GM18511 (cell line): Measurements from ENCODE around the gene NHERF2.

Source experiments
- ATAC-seq: cut with Tn5 transposase; IDR thresholded peaks from one replicate; pipeline ENCODE4 v1.9.1; 2021; ENCODE audit warnings: mild to moderate bottlenecking, moderate library complexity; ENCODE audit not compliant: unreplicated experiment

Gene NHERF2

GRCh38 chr16:2038382-2039231 is 11.9 kb downstream of the NHERF2 start:
- ATAC-seq: no peak

DNA sequence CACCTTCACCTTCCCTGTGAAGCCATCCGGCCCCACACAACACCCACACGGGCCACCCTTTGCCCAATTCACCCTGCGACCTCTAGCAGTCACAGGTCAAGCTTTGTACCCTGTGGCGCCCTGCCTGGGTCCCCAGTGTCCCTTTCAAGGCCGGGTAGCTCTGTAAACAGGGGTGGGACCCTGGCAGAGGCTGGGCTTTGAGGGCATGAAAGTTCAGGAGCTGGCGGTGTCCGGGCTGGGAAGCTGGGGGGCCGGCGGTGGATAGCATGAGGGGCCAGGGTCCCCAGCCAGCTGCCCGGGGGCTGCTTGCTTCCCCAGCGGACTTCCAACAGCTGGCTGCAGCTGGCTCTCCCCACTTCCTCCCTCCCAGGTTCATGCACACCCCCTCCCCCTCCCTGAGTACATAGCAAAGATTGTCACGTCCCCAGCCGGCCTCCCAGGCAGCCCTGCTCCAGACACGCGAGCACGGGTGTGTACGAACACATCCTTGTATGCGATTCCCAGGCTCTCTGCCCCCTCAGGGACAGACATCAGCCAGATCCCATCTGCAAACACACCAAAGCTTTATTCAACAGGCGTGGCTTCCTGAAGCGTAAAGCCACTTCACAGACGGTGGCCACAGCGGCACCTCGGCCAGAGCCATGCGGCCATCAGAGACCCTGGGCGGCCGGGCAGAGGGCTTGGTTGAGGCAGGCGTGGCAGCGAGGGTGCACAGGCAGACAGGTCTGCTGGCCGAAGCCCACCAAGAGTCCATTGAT is 12.8 kb downstream of the NHERF2 start:
- ATAC-seq: no peak

GRCh38 chr16:2040041-2040786 is 13.5 kb downstream of the NHERF2 start:
- no peak for ATAC-seq

DNA sequence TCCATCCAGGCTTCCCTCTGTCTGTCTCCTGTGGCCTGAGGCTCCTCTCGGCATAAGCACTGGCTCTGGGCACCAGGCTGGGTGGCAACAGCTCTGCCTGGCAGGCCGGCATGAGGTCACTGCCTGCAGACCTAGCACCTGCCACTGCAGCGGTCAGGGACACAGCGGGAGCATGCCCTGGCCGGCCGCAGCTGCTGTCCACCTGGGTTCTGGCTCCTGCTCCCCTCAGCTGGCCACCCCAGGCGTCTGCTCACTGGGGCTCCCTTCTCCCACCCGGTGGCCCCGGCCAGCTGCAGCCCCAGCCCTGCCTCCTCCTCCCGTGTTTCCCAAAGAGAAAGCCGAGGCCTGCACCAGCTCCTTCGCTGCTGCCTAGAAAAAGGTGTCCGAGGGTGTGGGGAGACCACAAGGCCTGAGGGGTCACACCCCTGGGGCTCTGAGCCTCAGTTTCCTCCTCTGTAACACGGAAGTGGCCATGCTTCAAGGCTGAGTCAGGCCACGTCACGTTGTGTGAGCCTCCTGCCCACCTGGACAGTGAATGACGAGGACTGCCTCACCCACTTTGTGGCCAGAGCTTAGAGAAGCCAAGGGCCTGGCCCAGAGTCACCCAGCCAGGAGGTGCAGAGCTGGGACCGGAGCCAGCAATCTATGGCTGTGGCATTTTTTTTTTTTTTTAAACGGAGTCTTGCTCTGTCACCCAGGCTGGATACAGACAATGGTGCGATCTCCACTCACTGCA is 14.3 kb downstream of the NHERF2 start:
- ATAC-seq: no peak

GRCh38 chr16:2042171-2042985 is 15.7 kb downstream of the NHERF2 start:
- ATAC-seq: no peak

DNA sequence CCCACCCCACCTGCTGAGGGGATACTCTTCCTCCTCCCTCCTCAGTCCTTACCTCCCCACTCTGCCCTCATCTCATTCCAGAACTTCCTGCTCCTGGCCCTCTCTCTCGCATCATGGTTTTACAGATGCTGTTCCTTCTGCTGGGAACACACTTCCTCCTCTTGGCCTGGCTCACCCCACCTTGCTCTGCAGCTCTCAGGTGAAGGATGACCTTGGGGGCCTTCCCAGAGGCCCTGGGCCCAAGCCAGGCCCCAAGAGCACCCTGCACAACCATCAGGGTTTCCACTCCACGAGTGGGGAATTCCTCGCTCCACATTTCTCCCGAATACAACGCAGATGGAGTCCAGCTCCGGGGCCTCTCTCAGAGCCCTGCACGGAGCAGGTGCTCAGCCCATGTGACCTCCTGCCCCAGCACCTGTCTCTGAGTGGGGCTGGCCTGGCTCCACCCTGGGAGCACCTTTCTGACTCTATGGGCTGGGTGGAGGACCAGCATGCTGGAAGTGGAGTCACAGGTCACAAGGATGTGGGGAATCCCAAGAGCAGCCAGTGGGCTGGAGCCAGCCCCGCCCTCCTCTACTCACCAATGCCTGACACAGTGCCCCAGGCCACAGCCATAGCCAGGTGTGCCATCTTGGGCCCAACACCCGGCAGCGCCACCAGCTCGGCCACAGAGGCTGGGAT is 16.4 kb downstream of the NHERF2 start:
- ATAC-seq: no peak

DNA sequence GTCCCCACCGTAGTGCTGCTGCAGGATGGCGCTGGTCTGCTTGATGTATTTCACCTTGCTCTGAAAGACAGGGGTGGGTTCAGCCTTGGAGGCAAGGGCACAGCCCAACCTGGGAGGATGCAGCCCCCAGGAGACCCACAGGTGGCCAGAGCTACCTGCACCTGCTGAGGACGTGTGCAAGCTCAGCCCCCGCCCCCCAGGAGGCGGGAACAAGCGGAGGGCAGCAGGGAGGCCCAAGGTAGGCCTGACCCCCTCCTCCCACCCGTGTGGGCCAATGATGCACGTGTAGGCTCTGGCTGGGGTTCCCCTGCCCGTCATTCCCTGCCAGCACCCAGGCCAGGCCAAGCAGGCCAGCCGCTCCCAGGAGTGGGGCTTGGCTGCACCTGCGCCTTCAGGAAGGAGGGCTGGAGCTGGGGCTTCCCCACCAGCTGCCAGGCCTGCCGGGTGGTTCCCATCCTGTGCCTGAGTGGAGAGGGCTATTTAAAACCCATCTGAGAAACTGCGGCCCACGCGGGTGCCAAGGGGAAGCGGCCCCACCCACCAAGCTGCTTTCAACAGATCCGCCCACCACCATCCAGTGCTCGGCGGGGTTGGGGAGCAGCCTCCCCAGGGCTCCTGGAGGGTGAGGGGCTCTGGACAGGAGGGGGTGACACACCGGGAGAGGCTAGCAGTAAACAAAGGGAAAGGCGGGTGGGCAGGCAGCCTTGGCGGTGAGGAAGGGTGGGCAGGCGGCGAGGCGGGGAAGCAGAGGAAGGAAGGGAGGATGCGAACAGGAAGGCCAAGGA is 17.2 kb downstream of the NHERF2 start:
- ATAC-seq: no peak

DNA sequence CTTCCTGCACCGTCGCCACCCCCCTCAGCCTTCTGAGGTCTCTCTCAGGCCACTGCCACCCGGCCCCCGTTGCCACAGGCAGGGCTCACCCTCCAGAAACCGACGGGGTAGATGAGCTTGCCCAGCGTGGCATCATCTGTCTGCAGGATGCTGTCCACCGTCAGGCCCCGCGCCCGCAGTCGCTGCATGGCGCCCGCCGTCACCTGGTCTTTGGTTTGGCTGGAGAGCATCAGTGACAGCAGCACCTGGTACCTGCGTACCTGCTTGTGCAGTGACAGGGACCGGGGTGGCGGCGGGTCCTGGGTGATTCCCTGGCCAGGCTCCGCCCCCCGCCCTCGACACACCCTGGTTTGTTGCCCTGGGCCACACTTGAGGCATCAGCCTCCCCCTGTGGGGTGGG is 17.8 kb downstream of the NHERF2 start:
- ATAC-seq: no peak

- ATAC-seq: no peak
These were observed 19.5 kb downstream of the NHERF2 start for GRCh38 chr16:2045965-2046892.

- ATAC-seq: no peak
These were observed 20.2 kb downstream of the NHERF2 start for GRCh38 chr16:2046893-2047329.

DNA sequence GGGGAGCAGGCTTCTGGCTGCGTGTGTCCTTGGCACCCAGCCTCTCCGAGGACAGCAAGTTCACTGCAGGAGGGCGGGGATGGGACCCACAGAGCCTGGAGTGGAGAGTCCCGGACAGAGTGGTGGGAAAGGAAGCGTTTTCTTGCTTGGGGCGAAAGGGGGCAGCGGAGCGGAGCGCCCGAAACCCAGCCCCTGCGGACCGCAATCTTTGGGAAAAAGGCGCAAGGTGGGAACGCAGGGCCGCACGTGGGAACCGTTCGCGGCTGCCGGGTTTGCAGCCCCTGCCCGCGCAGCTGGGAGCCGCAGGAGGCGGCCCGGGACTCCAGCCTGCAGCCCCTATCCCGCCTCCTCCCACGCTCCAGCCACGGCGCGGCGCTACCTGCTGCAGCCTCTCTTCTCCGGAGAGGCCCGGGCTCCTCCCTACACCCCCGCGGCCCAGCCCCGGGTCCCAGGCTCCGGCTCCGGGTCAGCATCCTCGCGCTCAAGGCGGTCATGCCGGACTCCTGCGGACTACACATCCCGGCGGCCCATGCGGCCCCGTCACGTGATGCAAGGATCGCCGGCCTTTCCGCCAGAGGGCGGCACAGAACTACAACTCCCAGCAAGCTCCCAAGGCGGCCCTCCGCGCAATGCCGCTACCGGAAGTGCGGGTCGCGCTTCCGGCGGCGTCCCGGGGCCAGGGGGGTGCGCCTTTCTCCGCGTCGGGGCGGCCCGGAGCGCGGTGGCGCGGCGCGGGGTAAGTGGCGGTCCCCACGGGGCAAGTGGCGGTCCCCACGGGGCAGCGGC is 20.8 kb downstream of the NHERF2 start, which contains the start of the genes NTHL1 and TSC2:
Gene NTHL1, minus strand, starts transcription at position 505 of the 786 bp plus-strand sequence. Its CDS starts 11 bp downstream, at position 494.
Gene TSC2, plus strand, starts transcription at position 656 of the 786 bp plus-strand sequence. CDS start 631 bp downstream, outside the sequence.
- peak; percentile 95 for ATAC-seq

- no peak for ATAC-seq
These were observed 21.4 kb downstream of the NHERF2 start for GRCh38 chr16:2048116-2048543.

- ATAC-seq: no peak
These were observed 26.5 kb downstream of the NHERF2 start for GRCh38 chr16:2053211-2053610.

GRCh38 chr16:2053897-2054296 is 27.2 kb downstream of the NHERF2 start:
- no peak for ATAC-seq

DNA sequence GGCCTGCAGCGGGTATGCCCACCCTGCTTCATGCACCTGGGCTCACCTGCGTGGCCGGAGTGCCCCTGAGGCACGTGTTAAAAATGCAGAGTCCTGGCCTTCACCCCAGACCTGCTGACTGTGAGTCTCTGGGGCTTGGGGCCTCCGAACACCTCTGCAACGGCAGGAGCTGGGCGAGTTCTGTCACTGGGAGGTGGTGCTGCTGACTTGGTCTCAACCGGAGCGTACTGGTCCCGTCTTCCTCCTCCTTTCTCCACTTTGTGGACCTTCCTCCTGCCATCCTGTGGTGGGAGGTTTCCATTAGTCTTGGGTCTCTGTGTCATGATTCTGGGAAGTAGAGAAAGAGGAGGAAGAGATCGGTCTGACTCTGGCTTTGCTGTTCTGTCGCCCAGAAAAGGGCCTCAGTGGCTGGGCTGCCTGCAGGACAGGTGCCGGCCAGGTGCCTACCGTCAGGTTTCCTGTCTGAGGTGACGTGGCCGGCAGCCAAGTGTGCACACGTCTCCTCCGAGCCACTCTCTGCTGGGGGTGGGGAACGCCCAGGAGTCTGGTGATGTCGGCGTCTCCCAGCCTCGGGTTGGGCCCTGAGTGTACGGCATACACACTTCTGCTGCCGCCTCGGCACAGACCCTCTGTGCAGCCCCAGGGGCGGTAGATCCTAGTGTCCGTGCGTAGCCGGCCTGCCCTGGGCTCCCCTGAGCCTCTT is 28.0 kb downstream of the NHERF2 start:
- ATAC-seq: no peak

DNA sequence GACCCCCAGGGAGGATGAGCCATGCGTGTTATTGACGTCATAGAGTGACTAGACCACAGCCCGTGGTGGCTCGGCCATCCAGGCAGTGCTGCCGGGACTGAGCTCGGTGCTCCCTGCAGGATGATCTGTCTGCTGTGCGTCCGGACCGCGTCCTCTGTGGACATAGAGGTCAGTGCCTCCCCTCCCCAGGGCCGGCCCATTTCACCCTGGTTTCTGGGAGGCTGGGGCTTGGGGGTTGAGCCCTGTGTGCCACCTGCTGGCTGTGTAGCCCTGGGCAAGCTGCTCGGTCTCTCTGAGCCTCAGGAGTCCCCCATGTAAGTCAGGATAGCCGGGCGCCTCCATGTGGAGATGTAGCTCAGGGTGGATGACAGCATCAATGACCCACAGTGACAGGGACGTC is 29.4 kb downstream of the NHERF2 start:
- ATAC-seq: no peak
